ENCODE results near the gene MSRB3.
"Not testable (repeated sequence)": the region's sequence is repeated elsewhere in the genome, so short reads cannot be mapped to it uniquely, and the experiment has no call there.

MSRB3 gene

DNA sequence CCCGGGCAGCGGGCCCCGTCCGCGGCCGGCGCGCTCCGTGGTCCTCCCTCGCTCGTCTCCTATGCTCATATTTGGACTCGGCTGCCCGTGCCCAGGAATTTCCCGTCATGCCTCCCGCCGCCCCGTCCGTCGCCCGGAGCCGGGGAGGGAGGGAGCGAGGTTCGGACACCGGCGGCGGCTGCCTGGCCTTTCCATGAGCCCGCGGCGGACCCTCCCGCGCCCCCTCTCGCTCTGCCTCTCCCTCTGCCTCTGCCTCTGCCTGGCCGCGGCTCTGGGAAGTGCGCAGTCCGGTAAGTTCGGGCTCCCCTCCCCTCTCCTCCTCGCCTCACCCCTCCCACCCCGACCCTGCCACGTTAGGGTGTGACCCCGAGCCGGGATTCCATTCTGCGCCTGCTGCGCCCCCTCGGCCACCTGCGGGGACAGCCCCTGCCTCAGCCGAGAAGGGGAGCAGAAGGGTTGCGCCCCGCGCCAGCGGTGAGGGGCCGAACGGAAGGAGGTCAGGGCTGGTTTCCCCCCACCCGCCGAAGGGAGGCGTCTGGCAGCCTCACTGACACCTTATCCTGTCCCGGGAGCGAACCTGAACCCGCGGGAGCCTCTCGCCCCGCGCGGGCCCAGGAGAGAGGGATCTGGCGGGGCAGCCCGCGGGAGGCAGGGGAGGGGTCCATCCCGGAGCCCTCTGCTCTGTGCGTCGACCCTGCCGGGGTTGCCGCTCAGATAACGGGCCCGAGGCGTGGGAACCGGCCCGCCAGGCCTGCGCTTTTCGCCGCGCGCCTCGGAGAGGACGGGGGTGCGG, at the start of gene MSRB3:
Gene MSRB3, plus strand, starts transcription at position 108 of the 793 bp plus-strand sequence. CDS start 29,897 bp downstream, outside the sequence.
- DNase-seq, result peak; percentile 63

DNA sequence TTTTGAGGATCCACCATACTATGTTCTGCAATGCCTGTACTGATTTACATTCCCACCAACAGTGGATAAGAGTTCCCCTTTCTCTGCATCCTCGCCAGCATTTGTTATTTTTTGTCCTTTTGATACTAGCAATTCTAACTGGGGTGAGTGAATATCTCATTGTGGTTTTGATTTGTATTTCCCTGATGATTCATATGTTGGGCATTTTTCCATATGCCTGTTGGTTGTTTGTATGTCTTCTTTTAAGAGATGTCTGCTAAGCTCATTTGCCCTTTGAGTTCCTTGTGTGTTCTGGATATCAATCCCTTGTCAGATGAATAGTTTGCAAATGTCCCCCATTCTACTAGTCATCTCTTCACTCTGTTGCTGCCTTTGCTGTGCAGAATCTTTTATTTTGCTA, 49.0 kb upstream of the MSRB3 start:
- no peak for DNase-seq

DNA sequence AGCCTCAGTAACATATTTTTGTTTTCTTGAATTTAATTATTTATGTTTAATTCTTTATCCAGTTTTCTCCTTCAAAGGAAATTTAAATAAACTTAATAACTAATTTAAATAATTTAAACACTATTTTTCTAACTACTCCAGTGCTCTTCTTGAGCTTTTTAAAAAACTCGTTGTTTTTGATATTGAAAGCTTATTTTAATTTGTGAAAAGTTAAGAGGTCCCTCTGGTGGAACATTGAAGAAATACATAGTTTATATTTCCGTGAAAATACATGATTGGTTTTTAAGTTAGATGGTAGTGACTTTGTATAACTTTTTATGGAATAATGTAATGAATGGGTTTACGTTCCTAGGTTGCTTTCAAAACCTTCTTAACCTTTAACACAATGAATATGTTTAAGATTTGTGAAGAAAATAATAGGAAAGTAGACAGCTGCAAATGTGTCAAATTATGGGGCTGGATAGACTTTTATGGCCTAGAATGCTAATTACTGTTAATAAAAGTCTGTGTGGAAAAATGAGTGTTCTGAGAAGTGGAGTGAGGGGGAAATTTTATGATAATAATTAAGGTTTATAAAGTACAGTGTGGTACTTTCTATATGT, 45.9 kb upstream of the MSRB3 start:
- DNase-seq, result peak; percentile 6

DNA sequence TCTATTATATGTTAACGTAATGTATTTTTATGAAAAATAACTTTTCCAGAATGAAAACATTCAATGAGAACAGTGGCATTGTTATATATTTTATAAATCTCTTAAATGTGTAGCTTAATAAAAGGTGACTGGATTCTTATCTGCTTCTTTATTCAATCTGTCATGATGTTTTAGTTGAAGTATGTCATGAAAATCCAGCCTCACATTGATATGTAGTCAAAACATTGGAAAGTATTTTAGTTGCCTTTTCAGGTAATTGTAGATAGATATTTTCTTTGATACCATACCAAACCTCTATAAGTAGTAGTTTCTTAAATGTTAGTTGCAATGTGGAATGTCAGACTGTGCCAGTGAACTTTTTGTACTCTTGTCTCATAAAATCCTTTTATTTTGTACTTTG, 41.3 kb upstream of the MSRB3 start:
- DNase-seq, result no peak

DNA sequence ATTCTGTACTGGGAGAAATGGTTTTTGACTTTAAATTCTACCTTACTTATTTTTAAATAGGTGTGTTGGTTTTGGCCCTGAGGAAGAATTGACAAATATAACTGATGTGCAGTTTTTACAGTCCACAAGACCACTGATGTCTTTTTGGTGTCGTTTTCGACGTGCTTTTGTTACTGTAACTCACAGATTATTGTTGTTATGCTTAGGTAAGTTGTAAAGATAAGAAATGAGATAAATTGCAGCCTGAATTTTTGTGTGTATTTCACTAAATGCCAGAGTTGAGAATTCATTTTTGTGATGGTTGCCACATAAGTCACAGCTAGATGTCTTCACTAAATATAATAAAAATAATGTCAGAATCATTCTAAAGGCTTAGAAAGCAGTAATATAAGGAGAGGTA, 39.9 kb upstream of the MSRB3 start:
- no peak for DNase-seq

DNA sequence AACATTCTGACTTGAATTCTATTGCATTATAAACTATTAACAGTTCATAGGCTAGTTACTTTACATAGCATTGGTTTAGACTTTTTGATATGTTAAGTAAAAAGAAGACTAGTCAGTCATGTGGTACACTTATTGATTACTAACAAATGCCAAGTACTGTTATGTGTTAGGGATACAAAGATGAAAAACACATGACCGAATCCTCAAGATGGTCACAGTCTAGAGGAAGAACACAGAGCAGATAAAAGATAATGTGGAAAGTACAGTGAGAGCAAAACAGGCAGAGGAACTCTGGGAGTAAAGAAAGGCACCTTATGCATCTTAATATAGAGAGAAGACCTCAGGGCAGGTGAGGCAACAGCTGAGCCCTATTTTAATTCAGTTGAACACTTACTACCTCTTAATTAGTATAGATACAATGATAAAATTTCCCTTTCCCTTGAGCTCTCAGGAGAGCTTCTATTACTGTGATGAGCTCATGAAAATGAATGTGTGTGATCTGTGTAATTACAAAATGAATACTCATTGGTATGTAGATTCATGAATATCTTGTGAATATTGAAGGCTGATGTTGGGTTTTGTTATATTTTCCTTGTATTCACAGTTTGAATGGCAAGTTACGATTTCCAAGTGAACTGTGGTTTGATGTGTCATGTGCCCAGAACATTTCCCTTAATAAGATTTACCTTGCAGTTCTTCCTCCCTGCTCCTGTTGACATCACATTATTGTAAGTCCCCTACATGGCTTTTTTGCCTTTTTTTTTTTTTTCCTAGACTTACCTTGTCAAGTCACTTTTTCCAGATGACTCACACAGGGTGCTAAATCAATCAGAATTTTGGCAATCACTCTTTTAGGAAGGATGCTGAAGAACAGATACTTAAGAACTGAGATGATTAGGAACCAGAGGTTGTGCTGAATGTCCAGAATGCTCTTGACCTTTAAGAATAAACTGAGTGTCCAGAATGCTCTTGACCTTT, 29.5 kb upstream of the MSRB3 start:
- DNase-seq, result no peak

DNA sequence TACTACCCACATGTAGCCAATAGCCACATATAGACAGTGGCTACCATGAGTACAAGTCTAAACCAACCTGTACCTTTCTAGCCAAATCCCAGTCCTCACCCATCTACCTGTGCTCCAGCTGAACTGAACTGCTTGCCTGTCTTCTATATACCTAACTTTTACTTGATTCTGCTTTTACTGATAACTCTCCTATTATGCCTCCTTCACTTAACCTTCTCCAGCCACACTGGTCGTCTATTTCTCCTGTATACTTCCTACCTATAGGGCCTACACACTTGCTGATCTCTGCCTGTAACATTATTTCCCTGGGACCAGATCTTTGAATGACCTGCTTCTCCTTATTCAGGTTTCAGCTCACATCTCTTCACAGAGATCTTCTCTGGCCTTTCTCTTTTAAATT, 26.0 kb upstream of the MSRB3 start:
- DNase-seq, result no peak

DNA sequence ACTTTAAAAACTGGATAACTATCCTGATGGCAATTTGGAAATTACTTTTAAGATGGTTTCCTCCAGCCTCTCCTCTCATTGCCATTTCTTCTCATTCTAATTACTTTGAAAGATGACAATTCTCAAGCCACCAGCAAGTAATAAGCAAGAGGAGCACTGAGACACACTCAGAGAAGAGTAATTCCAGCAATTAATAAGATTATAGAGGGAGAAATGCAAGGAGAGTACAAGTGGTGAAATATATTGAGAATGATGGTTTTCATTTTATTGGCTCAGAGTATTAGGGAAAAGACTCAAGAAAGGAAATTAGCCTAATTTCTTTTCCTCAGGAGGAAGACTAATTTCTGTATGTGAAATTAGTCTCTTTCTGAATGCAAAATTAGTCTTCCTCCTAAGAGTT, 20.5 kb upstream of the MSRB3 start:
- DNase-seq, result no peak

DNA sequence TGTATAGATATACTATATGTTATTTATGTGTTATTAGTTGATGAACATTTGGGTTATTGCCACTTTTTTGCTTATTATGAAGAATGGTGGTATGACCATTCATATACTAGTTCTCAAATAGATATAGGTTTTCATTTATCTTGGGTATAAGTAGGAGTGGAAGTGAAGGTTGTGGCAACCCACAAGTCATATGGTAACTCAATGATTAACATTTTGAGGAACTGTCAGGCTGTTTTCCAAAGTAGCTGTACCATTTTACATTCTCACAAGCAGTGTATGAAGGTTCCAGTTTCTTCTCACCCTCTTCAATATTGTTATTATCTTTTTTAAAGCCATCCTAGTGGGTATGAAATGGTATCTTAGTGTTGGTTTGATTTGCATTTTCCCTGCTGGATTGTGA, 19.0 kb upstream of the MSRB3 start:
- no peak for DNase-seq

DNA sequence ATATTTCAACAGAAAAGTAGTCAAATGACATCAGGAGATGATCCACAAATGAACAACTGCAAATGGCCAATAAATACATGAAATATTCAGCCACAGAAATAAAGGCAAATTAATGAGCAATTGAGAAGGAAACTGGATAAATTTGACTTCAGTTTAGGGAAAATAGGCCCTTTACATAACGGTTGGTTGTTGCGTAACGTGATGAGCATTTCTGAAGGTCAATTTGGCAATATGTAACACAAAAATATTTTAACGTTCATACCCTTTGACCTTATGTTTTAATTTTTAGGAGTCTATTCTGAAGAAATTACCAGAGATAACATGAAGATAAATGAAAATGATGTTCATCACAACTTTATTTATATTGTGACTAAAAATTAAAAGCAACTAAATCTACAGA, 14.7 kb upstream of the MSRB3 start:
- no peak for DNase-seq

DNA sequence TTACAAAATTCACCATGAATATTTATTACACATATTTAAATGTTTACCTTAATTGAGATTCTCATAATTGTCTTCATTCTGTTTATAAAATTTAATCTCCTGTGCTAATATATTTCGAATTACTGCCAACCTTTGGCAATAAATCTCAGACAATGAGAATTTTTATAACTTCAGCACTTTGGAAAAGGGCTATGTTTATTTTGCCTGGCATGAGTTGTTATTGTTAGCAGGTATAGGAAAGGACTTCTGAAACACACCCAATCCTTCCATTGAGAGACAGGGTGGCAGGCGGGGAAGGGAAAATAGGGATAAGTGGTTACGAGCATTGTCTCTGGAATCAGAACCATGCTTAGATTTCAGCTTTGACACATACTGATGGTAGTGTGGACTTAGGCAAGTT, 12.1 kb upstream of the MSRB3 start:
- DNase-seq, result no peak

DNA sequence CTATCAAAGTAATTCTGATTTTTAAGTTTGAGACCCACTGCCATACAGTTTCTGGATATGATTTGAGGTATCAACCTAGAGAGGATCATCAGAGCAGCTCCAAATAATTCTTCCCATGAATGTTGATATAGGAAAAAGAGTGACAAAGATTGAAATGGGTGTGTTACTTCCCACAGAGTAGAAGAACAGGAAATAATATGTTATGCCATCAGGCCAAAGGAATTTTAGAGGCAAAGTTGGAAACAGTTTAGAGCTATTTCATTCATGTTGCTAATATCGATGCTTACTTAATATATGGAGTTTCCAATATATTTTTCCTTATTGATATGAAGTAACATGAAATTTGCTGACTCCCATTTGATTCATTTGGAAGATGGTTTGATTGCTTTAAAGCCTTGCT, 8.9 kb upstream of the MSRB3 start:
- DNase-seq, result no peak

DNA sequence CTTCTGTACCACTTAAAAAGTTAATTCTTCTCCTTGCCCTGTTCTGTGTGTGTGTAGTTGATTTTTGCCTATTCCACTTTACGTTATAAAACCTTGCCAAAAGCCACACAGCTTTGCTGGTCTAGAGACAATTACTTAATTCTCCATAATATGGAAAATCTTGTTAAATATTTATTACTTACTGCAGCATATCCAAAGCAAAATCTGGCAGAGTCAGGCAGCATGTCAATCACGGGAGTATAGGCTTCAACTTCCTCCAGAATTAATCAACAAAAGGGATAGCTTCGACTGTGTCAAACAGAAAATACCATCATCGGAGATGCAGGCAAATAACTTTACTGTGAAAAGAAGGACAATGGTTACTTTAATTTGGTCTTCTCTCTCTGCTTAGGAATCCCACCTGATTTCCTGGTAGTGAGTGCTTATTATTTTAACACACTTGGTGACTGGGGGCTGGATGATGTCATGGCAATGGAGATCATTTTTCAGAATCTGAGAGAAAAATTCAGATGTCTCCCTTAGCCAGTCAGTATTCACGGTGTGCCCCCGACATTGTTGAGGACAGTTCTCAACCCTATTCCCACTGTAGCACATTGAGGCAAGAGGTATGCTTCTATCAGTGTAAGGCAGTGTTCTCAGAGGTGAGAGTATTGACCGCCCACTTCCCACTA, 3.7 kb upstream of the MSRB3 start:
- DNase-seq, result no peak

DNA sequence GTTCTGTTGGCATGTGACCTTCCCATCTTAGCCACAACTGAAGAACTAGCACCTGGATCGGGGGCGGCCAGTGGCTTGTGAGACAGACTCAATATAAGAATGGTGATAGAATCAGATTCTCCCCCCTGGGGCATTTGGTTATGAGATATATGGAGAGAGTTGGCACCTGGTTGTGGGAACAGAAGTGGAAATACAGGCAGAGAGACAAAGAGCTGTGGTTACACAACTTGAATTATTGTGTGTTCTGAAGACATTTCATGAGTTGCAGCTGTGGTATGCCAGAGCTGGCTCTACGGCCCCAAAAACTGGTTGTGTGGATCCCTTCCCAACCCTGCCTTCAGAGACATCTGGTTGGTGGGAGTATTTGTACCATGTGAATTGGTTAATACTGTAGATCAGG, 2.9 kb upstream of the MSRB3 start:
- no peak for DNase-seq

DNA sequence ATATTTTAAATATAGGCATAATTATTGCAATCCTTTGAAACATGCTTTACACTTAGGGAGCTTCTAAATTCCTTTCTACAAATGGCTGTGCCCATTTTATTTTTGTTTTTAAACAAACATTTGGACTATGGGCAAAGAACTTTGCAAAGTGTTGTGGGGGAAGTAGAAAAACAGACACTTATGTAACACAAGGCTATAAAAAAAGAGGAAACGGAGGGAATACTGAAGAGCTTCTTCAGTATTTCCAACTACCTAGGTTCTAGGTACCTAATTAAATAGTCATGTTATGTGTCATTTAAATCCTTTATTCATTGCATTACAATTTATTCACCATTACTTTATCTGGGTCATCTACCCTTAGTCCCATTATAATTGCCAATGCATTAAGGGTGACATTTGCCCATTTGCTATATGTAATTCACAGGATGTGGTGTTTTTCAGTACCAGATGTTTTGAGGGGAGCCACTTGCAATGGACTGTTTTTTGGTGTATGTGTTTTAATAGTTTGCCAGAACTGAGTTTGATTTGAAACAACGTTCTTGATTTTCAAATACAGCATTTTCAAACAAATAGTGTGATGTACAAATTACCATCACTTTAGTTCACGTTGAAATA, 1.5 kb upstream of the MSRB3 start:
- DNase-seq, result no peak

DNA sequence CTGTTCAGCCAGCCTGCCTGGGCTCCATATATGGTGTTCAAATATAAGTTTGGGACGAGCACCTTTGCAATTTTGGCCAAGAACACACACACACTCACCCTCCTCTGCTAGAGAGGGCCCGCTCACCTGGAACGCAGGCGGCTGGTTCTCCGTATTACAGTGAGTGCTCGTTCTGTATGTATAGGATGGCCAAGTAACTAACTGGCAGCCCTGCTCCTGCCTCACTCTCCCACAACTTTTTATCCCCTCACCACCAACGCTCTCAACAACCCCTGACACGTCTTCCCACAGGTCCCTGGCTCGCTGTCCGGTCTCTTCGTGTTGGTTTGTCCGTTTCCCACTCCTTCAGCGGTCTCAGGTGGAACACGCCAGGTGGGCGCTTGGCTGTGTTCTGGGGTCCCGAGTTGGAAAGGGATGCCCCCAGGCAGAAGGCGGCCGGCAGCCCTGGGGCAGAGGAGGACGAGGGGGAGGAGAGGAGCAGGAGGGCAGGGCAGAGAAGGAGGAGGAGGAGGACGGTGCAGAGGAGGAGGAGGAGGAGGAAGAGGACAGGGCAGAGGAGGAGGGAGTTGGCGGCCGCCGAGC, 398 bp upstream of the MSRB3 start:
- DNase-seq, result no peak

DNA sequence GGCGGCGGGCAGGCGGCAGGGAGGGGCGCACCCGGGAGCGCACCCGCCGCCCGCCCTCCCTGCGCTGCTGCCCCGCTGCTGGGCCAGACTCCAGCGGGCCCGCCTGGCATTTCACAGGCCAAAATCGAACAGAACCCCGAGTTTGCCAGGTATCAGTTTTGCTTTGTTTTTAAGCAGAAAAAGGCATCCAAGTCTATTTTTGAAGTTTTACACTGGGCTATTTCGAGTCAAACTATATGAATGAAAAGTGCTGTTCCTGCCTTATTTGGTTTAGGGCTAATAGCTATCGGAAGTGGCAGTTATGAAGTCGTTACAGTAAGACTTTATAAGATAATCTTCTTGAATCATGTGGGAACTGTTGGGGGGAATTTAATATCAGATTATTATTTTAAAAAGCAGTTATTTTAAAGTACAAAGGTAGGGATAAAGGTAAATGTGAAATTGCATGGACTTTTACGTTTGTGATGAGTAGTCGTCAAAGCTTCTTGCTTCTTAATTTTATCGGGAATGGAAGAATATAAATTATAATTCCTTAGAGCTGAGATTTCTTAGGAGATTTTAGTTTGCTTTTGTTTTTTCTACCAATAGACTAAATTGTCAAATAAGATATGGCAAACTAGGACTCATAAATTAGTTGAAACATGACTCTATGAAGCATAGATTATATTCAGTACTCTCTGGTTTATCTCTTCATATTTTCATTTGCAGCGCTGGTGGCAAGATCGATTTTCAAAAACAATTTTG, 1.1 kb downstream of the MSRB3 start:
- peak; percentile 10 for DNase-seq

DNA sequence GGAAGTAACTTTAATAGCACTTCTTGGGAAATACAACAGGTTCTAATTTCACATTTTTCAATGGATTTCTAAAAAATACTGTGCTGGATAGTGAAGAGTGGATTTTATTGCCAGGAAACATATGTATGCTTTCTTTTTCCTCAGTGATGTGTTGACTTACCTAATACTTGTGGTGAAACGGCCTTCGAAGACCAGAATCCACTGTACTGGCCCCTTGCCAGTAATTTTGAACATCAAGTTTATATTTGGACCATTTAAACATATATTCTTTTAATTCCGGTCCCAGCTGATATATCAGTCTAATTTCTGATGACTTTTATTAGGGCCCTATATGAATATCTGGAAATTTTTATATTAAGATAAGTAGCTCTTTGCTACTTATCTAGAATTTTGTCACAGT, 1.8 kb downstream of the MSRB3 start:
- DNase-seq, result no peak

DNA sequence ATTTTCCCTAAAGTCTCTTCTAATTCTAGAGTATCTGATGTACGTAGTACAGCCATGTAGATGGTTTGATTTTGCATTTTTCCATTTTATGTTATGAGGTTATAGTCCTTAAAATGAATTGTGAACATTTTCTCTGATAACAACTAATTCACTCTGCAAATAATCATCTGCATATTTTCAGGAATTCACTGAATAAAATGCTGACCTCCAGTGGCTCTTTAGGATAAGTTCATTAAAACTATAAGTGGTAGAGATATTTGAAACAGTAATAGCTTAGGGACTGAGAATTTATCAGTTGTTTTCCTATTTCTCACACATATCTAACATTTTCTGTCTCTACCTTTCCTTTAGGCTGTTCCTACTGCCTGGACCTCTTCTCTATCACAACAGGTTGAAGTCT, 4.4 kb downstream of the MSRB3 start:
- no peak for DNase-seq

DNA sequence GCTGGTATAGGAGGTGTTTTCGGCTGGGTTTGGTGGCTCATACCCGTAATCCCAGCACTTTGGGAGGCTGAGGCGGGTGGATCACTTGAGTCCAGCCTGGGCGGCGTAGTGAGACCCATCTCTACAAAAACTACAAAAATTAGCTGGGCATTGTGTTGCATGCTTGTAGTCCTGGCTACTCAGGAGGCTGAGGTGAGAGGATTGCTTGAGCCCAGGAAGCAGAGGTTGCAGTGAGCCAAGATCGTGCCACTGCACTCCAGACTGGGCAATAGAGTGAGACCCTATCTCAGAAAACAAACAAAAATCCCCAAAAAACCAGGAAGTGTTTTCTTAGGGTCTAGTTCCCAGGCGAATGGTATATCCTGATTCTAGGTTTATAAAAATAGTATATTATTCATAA, 7.0 kb downstream of the MSRB3 start:
- not testable (repeated sequence) for DNase-seq

DNA sequence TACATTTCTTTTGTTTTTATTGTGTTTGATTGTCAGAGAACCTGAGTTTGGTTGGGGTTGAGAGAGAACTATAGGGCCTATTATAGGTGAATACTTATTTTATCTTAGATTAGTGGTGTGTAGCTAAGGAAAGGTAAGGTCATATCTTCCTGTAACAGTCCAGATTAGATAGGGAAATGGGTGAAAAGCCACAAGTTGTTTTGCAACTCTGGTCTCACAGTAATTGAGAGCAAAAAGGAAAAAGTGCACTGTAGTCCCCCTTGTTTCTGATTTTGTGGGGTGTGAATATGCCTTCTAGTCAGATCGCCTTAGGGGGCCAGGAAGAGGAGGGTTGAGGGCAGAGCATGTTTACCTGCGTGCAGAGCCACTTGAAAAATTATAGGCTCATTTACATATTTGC, 8.9 kb downstream of the MSRB3 start:
- DNase-seq, result no peak
